Gastrocnemius medialis (tissue), 4 donors: ENCODE data around the gene ZNF740. TPM values are rescaled to one million over a fixed set of nuclear protein-coding genes. Genes with fewer than 3 reads are reported as not detected.
A peak's percentile ranks its signal among the peaks of the same experiment; 100 is the strongest.

Experiments
- ATAC-seq, 2 donors: fragments of 150-250 bp; one replicate each; pipeline ENCODE4 v1.9.1; 2016
- DNase-seq, 2 donors: peaks; one replicate each; pipeline ENCODE4 v3.0.0-alpha.2; 2019
- H3K27ac ChIP-seq, 4 donors: fragments of 200-600 bp; sonication (generic); 1 replicate in 1 of 4; 2 replicates in 3 of 4; pipeline ENCODE4 v1.5.1; 2016 to 2018; ENCODE audit warnings: mild to moderate bottlenecking in 2 of 4, moderate library complexity in 1 of 4
- H3K27me3 ChIP-seq, 3 donors: fragments of 200-600 bp; sonication (generic) in 2 of 3; 1 replicate in 1 of 3; 2 replicates in 2 of 3; pipeline versions ENCODE4 v1.5.1 to v1.6.0; 2016 to 2019; ENCODE audit warnings: mild to moderate bottlenecking in 1 of 3, moderate library complexity in 1 of 3
- H3K36me3 ChIP-seq, 2 donors: fragments of 200-600 bp; sonication (generic) in 1 of 2; one replicate each; pipeline ENCODE4 v1.5.1; 2017 to 2018
- H3K4me1 ChIP-seq, 2 donors: fragments of 200-600 bp; sonication (generic) in 1 of 2; one replicate each; pipeline ENCODE4 v1.5.1; 2016 to 2017; ENCODE audit warnings: mild to moderate bottlenecking in 2 of 2
- H3K4me3 ChIP-seq, 4 donors: fragments of 200-600 bp; sonication (generic) in 3 of 4; 1 replicate in 1 of 4; 2 replicates in 3 of 4; pipeline ENCODE4 v1.5.1; 2016 to 2019; ENCODE audit warnings: mild to moderate bottlenecking in 2 of 4
- H3K9me3 ChIP-seq, 3 donors: fragments of 200-600 bp; sonication (generic) in 2 of 3; 1 replicate in 1 of 3; 2 replicates in 2 of 3; pipeline ENCODE4 v1.5.1; 2016 to 2019
- CTCF ChIP-seq, 5 experiments: fragments of 450-650 bp in 3 of 5; fragments of 200-600 bp in 2 of 5; sonication (generic) in 2 of 5; IDR thresholded peaks in 4 of 5; conservative IDR thresholded peaks in 1 of 5; 1 replicate in 4 of 5; 2 replicates in 1 of 5; pipeline ENCODE4 v1.5.1; 2016 to 2019; ENCODE audit warnings: antibody characterized with exemption in 5 of 5, mild to moderate bottlenecking in 3 of 5, moderate library complexity in 3 of 5
- POLR2A ChIP-seq, 2 donors: fragments of 450-650 bp; IDR thresholded peaks; one replicate each; pipeline ENCODE4 v1.6.1; 2017; ENCODE audit warnings: antibody characterized with exemption in 2 of 2, mild to moderate bottlenecking in 2 of 2, moderate library complexity in 2 of 2
- in situ Hi-C, 4 donors: fragments of 200-750 bp; cut with MboI; loops; one replicate each; pipeline versions ENCODE4 v1.15.0 to v1.8.0; 2017; ENCODE audit warnings: low sequenced_read_pairs in 4 of 4
- intact Hi-C: fragments of 100-400 bp; cut with DNase I; formaldehyde crosslinking; loops from one replicate; pipeline ENCODE4 v1.15.1; 2023; ENCODE audit warnings: low total_unique reads
- total RNA-seq, 4 donors: library from RNA; depleted of rRNA; stranded (reverse); fragments of >200 nt; gene quantifications; one replicate each; pipeline versions ENCODE4 v1.1.0 to v1.2.3, GENCODE V29; 2016

ZNF740 gene
- total RNA-seq, 4 donors from 2014 or later: 4.1 to 7.4 (median 5.0) TPM

GRCh38 chr12:53221203-53222080 lies 40.9 kb downstream of the ZNF740 start:
- intact Hi-C loops (loop anchor here (1.0 kb wide), 2 partner anchors 30 to 41 kb away; partner anchors contain the start of genes CSAD and ZNF740), in situ Hi-C loops (no loop called here)
- no peaks in the 10 kb centered on the region for H3K27me3 ChIP-seq
- ATAC-seq (peak; percentile 64), DNase-seq (peak; percentile 47 to 64)
- peak overlapping the region; percentile 98 to 100 (median 98) for H3K27ac ChIP-seq
- peak overlapping the region; percentile 74 to 83 (median 75) for H3K4me3 ChIP-seq
- no peaks in the 10 kb centered on the region for H3K9me3 ChIP-seq
- no peaks in the 10 kb centered on the region for H3K36me3 ChIP-seq
- peak in 2 of 5 experiments; percentile 25 to 33 for TF ChIP-seq CTCF (IDR thresholded peaks at IDR 0.05 in 4 of 5, conservative IDR thresholded peaks at IDR 0.05 in 1 of 5)
- TF ChIP-seq POLR2A (IDR thresholded peaks at IDR 0.05): peak; percentile 47 to 71
- H3K4me1 ChIP-seq: peaks cover 31 to 57% of the 10 kb centered on the region in 2 donors

GRCh38 chr12:53222170-53222721 lies 41.7 kb downstream of the ZNF740 start:
- Histone ChIP-seq H3K27ac (peak overlapping the region; percentile 98 to 100 (median 98)), H3K4me1 (peaks cover 23 to 50% of the 10 kb centered on the region in 2 donors), H3K9me3 (no peaks in the 10 kb centered on the region), H3K27me3 (no peaks in the 10 kb centered on the region), H3K36me3 (no peaks in the 10 kb centered on the region), H3K4me3 (peak overlapping the region; percentile 74 to 83 (median 75))
- ATAC-seq: no peak
- no peak for DNase-seq
- TF ChIP-seq CTCF (IDR thresholded peaks at IDR 0.05 in 4 of 5, conservative IDR thresholded peaks at IDR 0.05 in 1 of 5): no peak
- no peak for TF ChIP-seq POLR2A (IDR thresholded peaks at IDR 0.05)
- intact Hi-C loops: no loop called here
- in situ Hi-C loops: no loop called here

GRCh38 chr12:53222806-53223261 lies 42.3 kb downstream of the ZNF740 start:
- no peak for DNase-seq
- TF ChIP-seq CTCF (IDR thresholded peaks at IDR 0.05 in 4 of 5, conservative IDR thresholded peaks at IDR 0.05 in 1 of 5) (no peak), POLR2A (IDR thresholded peaks at IDR 0.05) (no peak)
- intact Hi-C loops (no loop called here), in situ Hi-C loops (no loop called here)
- Histone ChIP-seq H3K27me3 (no peaks in the 10 kb centered on the region), H3K36me3 (no peaks in the 10 kb centered on the region), H3K27ac (peak overlapping the region; percentile 98 to 100 (median 98)), H3K4me3 (no peak overlapping the region), H3K9me3 (no peaks in the 10 kb centered on the region), H3K4me1 (peaks cover 17 to 44% of the 10 kb centered on the region in 2 donors)
- no peak for ATAC-seq

GRCh38 chr12:53223389-53224060 lies 43.0 kb downstream of the ZNF740 start:
- Histone ChIP-seq H3K27ac (peak overlapping the region; percentile 98 to 100 (median 98)), H3K9me3 (no peaks in the 10 kb centered on the region), H3K27me3 (no peaks in the 10 kb centered on the region), H3K4me3 (no peak overlapping the region), H3K36me3 (no peaks in the 10 kb centered on the region), H3K4me1 (peaks cover 11 to 37% of the 10 kb centered on the region in 2 donors)
- DNase-seq (no peak), ATAC-seq (no peak)
- TF ChIP-seq CTCF (IDR thresholded peaks at IDR 0.05 in 4 of 5, conservative IDR thresholded peaks at IDR 0.05 in 1 of 5): no peak
- TF ChIP-seq POLR2A (IDR thresholded peaks at IDR 0.05): no peak
- in situ Hi-C loops: no loop called here
- intact Hi-C loops: no loop called here
